NCI-H146 treated with DMSO at 0.1 percent for 48 hours (cell line): Measurements from ENCODE around the gene ZC3HAV1.
"Not testable (repeated sequence)": the region's sequence is repeated elsewhere in the genome, so short reads cannot be mapped to it uniquely, and the experiment has no call there.

Experiments used
- DNase-seq: peaks from one replicate; lab custom pipeline; 2025; ENCODE audit not compliant: unreplicated experiment; lab: John Stamatoyannopoulos, UW

The ZC3HAV1 gene

DNA sequence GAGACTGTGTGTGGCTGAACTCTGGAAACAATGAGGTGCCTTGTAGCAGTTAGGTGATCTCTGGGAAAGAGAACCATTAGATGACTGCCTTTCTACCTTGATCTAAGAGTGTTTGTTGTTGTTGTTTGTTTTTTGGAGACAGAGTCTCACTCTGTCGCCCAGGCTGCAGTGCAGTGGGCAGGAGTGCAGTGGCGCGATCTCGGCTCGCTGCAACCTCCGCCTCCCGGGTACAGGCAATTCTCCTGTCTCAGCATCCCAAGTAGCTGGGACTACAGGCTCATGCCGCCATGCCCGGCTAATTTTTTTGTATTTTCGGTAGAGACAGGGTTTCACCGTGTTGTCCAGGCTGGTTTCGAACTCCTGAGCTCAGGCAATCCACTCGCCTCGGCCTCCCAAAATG lies 54.9 kb downstream of the ZC3HAV1 start:
- not testable (repeated sequence) for DNase-seq

DNA sequence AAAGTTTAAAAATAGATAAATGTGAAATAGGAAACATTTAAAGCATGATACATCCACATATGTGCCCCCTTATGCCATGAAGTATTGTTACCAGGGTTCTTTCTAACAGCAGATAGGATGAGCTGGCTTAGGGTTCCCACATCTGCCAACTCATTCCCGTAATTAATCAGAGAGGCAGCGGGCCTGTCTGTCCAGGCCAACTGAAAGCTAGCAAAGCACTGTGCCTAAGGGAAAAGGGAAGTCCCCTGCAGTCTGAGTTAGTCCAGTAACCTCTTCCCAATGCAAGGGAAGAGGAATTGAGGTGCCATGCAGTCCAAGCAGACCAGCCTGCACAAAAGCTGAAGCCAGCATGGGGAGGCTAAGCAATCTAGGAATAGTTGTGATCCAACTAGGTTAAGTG lies 55.4 kb downstream of the ZC3HAV1 start:
- no peak for DNase-seq

DNA sequence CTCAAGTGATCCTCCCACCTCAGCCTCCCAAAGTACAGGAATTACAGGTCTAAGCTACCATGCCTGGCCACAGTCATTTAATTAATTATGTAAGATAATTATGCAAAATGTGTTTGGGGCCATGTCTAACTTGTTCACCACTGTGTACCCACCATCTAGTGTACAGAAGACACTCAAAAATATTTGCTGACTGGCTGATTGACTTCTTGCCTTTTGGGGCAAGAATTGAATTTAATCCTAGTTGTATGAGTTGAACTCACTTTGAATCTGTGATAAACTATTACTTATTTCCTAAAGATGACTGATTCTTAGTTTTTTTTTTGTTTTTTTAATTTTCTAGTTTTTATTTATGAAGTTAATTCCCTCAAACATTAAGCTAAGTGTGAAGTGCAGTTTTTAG lies 57.9 kb downstream of the ZC3HAV1 start:
- no peak for DNase-seq

DNA sequence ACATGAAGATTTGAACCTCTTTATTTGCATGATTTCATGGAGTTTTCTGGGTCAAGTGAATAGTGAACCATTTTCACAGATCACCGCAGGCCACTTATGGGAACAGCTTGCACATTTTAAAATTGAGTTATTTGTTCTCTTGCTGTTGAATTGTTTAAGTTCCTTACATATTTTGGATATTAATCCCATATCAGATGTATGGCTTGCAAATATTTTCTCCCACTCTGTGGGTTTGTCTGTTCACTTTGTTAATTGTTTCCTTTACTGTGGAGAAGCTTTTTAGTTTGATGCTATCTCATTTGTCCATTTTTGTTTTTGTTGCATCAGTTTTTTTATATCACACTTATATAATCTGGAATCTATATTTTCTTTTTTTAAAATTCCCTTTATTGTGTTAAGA lies 59.6 kb downstream of the ZC3HAV1 start:
- no peak for DNase-seq

DNA sequence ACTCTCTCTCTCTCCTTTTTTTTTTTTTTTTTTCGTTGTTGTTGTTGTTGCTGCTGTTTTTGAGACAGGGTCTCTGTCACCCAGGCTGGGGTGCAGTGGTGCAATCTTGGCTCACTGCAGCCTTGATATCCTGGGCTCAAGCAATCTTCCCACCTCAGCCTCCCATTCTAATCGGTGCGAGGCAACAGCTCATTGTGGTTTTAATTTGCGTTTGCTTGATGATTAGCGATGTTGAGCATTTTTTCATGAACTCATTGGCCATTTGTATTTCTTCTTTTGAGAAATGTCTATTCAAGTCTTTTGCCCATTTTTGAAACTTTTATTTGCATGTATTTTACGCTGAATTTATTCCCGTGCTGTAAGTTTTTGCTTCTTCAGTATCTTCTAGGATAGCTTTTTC lies 60.4 kb downstream of the ZC3HAV1 start:
- no peak for DNase-seq

DNA sequence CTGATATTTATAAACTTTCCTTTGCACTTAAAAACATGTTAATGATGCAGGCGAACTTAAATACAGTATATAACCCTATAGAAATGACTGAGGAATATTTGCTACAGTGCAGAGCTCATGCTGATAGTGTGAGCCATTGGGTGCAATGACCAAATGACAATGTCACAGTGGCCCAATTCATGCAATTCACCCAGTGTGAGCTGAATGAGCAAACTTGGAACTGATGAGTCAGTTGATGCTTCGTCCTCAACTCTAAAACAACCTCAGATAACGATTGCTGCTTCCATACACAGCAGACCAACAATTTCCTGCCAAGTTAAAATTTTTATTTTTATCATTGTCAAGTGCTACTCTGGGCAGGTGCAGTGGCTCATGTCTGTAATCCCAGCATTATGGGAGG lies 61.5 kb downstream of the ZC3HAV1 start:
- no peak for DNase-seq

DNA sequence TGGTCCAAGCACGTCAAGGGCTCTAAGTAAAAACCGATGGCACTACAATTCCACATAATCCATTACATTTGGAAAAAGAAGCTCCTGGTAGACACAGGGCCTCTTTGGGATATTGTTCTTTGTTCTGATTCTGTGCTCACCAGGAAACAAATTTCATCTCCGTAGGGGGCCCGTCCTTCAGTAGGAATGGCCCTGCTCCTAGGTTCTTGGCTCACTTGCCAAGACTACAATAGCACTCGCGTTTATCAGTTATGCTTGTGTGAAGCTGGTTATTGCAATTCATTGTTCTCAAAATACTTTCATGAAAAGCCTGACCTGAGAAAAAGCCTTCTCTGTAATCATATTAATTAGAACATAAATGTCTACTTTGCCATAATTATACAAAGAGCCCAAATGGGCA lies 63.4 kb downstream of the ZC3HAV1 start:
- peak; percentile 84 for DNase-seq

DNA sequence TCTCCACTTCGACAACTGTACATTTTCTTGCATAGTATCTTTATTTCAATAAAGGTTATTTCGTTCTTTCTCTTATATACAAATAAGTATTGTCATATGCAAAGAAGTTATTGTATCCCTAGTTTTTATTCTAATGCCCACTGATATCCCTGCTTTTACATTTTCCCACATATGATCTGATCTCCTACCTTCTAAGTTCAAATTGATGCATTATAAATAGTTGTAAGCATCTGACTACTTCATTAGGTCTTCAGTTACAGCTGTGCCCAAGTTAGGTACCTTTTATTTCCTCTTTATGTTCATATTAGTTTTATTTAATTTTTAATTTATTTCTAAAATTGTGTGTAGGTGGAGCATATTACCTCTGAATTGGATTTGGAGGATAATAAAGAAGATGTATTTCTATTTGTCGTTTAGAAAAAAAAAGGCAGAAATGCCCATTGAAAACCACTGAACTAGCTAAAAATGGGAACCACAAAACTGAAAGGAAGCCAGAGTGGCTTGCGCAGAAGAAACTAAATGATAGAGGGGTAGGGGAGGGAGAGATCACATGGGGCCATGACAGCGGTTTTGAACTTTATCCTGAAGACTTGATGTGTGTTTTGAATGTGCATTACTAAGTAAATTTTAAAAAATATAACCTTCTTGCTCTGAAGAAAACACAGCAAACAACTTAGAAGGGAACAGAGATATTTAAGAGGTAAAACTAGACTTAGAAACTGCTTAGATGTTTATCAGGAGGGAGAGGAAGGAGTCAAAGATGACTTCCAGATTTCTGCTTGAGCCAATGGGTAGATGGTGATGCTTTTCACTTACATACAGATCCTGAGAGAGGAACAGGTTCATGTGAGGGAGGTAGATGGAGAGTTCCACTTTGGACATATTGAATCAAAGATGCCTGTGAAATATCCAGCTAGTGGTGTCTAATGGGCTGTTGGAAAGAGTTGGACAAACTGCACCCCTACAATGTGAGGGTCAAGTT lies 64.4 kb downstream of the ZC3HAV1 start:
- no peak for DNase-seq

DNA sequence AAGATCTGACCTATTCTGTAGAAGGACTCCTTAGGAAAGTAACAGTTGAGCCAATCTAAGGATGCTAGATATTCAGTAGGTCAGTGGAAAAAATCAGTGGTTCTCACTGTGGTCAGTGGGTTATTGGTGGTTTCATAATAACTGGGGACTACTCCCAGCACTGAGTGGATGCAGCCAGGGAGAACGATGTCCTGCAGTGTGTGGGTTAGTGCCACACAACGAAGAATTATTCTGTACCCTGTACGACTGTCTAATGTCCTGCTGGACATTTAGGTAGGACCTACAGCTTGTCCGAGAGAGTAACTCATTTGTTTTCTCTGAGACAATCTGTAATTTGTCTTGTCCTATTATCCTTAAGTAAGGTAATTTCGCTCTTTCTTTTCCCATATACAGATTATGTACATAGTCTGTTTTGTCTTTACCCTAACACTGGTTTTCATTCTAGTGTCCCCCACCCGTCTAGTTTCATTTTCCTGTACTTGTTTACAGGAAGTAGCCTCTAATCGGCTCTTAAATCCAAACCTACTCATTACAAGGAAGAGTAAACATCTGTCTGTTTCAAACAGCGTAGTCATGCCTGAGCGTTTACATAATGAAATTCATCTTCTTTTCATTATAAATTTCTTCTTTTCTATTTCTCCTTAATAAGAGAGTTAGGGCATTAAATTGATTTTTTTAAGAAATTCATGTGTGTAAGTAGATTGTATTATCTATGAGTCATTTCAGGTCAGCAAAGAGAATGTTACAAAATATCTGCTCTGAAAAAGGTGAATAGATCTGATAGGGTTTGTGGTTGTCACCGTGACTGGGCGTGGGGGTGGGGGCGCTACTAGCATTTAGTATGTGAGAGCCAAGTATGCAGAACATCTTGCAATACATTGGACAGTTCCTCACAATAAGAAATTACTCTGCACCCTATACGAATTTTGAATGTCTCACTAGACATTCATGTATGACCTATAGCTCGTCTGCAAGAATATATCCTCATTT lies 65.4 kb downstream of the ZC3HAV1 start:
- DNase-seq, result no peak

DNA sequence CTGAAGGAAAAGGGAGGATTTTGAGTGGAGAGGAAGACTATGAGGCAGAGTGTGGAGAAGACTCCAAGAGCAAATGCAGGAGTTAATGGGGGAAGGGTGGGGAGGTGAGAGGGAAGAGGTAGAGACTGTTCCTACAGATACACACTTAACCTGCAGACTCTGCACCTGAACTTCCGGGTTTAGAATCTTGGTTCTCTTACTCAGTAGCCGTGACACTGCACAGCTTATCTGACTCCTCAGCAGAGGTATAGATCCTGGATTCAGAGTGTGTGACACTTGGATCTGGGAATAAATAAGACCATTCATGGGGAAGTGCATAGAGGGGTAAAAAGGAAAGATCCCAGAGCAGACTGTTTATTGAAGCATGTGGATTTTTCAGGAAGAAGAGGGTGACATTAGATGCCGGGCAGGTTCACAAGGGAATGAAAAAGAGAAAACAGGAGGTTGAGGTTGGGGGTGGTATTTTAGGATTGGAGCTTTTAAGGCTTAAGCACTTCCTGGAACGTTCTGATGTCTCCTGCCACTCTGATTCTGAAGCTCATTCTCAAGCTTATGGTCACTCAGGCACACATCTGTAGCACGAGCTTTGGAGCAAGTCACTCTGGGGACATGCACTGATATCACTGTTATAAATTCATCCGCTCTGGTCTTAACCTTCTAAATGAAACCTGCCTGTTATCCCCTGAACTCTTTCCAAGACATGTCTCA lies 68.0 kb downstream of the ZC3HAV1 start:
- no peak for DNase-seq

DNA sequence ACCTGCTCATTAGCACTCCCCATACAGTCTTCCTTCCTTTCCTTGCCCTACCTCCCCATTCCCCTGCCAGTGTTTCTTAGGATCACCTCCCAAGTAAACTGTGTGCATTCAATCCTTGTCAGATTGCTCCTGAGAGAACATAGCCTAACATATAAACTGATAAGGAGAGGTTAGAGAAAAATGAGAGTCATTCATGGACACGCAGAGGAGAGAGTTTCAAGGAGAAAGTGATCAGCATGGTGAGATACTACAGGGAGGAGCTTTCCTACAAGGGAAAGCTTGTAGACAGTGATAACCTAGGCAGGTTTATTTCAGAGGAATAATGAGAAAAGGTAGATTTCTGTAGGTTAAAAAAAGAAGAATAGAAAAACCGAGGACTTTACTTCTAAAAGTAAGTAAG lies 70.8 kb downstream of the ZC3HAV1 start:
- peak; percentile 46 for DNase-seq

DNA sequence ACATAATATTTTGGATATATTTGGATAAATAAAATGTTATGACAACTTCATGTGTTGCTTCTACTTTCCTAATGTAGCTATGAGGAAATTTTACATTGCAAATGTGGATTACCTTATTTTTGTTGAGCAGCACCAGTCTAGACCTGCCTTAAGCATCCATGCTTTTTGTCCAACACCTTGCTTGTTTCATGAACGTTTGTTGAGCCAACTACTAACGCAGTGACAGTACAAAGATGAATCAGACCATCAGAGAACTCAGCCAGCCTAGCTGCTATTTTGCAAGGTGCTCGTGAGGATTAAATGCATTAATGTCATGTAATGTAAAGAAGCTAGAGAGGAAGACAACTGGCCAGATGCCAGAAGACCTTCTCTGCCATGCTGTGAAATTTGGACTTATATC lies 72.6 kb downstream of the ZC3HAV1 start:
- peak; percentile 61 for DNase-seq

DNA sequence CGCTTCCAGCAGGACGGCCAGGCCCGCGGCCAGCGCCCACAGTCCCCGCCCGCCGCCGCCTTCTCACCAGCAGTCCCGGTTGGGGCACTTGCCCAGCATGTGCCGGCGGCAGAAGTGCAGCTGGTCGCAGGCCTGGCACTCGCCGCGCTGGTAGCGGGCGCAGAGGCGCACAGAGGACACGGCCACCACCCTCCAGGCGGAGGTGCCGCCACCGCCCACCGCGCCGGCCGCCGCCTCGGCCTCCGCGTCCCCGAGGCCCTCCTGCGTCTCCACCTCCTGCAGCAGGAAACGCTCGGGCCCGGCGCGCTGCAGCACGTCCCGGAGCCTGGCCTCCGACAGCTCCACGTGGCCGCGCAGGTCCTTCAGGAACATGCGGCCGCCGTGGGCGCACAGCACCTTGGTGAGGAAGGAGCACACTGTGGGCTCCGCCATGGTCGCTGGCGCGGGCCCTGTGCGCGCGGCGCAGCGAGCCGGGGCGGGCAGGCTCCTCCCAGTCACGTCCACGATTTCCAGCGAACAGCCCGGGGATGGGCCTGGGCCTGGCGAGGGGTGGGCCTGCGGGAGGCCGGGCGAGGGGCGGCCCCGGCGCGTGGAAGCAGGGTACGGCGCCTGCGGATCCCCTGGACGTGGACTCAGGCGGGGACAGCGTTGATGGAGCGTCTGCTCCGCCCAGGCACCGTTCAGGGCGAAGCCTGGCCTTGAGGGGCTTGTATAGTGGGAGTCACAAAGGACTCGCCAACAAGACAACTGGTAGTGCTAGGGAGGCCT lies 73.8 kb downstream of the ZC3HAV1 start, which contains the start of gene ZC3HAV1L:
TSS of gene ZC3HAV1L (minus strand) at position 457 of the 768 bp plus-strand sequence. CDS start at position 432, 25 bp downstream.
- DNase-seq, result peak; percentile 75

DNA sequence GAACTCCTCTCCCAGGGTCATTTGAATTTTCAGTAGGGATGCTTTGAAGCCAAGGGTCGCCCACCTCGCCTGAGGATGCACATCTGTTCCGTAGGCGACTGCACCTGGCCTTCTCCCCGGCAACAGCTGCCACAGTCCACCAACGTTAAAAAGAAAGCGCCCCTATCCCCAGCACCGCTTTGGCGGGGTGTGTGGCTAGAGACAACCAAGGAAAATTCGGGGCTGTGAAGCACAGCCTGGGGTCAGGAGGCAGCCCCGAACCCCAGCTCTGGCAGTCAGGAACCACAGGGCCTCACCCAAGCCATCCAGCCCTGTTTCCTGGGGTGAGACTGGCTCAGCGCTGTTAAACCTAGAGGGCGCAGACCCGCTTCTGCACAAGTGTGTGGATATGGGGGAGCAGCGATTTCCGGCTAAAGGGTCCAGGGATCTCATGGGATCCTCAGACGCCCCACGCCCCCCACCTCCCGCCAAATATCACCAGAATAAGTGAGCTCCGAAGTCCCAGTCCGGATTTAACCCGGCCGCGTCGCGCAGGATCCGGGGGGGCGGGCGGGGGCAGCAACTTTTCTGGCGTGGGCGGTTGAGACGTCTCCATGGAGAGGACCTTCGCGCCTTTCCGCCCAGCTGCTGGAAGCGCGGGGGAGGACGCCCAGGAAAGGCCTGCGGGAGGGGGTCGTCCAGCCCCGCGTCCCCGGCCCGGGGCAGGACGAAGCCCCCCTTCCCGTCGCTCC lies 74.5 kb downstream of the ZC3HAV1 start:
- DNase-seq, result no peak

DNA sequence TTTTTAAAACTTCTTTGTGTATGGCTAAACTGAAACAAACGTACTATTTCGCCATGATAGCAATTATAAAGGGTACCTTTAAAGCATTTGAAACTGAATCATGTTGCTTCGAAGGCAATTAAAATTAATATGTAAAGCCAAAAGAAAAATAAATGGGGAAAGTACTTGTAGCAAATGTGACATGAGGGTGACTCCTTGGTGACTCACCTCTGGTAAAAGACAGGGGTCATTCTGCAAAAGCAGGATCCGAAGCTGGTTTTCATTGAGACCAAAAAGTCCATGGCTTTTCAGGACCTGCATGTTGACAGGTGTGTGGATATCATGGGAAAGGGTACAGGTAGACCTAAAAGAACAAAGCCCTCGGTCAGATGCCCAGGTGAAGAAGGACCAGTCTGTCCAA lies 75.2 kb downstream of the ZC3HAV1 start:
- no peak for DNase-seq

DNA sequence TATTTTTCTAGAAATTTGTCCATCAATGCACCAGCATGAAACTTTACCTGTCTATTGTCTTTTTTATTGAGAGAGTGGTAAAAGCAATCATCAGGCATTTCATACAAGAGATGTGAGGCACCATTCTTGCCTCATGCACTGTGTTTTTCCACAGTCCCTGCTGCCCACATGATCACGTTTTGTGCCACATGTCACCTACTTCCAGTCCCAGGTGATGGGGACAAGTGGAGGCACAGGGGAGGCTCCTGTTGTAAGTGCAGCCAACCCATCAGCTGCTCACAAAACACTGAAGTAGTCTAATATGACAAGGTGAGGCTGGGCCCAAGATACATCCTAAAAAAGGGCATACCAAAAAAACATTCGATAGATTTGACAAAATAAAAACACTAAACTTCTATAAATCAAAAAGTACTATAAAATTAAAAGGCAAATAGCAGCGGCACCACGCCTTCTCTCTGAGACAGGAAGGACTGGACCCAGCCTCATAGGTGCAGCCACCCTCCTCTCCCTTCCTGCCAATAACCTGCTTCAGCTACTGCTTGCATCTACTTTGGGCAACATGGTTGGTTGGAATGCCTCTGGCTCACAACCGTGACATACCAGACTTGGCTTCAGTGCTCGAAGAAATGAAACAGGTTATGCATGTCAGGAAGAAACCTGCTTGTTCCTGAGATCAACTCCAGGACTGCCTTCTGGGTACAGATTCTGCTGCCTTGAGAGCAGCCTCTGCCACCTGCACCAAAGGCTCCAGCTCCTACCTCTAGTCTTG lies 76.0 kb downstream of the ZC3HAV1 start:
- no peak for DNase-seq

DNA sequence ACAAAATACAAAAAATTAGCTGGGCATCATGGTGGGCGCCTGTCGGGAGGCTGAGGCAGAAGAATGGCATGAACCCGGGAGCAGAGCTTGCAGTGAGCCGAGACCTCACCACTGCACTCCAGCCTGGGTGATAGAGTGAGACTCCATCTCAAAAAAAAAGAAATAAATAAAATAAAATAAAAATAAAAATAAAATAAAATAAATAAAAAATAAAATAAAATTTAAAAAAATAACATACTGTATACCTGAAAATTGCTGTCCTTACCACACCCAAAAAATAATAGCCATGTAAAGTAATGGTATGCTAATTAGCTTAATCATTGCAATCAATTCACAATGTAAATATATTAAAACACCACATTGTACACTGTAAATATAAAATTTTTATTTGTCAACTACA lies 77.0 kb downstream of the ZC3HAV1 start:
- DNase-seq, result no peak

DNA sequence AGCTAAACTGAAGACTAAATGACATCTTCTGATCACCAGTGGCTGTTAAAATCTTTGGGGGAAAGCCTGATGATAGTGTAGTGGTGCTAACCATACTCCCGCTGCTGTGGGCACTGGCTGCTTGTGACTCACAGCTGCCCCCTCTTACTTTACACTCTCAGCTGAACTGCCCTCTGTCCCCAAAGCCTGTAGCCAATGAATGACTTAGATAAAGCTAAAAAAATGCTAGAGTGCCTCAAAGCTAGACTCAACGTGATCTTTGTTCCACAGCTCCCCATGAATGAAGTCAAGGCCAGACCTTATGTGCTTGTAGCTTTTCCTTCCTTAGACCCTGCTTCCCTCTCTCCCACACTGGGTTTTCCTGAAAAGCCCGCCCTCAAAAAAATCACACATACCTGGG lies 80.2 kb downstream of the ZC3HAV1 start:
- DNase-seq, result no peak

DNA sequence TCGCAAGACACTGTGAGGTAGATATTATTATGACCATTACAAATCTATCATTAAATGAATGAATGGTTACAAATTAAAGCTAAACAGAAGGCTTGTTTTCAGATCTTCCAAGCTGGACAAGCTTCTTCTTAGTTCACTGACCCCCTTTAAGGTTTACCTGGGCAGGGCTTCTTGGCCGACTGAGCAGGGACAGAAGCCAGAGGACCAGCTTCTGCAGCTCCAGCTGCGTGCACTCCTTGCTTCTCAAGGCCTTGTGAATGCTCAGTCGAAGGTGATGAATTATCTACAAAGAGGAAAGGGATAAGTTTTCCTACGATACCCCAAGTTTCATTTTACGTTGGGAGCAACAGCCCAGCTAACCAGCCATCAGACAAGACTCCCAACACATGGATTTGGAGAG lies 83.0 kb downstream of the ZC3HAV1 start:
- no peak for DNase-seq
